Kidney (tissue), 14 donors: ENCODE data around the gene FAM43A. TPM values are rescaled to one million over a fixed set of nuclear protein-coding genes. Genes with fewer than 3 reads are reported as not detected.

Experiments
- DNase-seq, 5 donors: peaks; one replicate each; pipeline ENCODE4 v3.0.0-alpha.2; 2013 to 2020
- FAIRE-seq: peaks from 2 replicates; lab custom pipeline; 2012; peaks lifted over from hg19 to GRCh38; lab: Jason Lieb, UNC
- H3K27ac ChIP-seq, 2 donors: one replicate each; pipeline ENCODE4 v1.7.0; 2013; ENCODE audit warnings: low read depth in 2 of 2, low read length in 2 of 2, inconsistent platforms in 1 of 2
- H3K27me3 ChIP-seq: one replicate; pipeline ENCODE4 v1.7.1; 2013; ENCODE audit warnings: low read length, inconsistent platforms; ENCODE audit not compliant: control insufficient read depth, insufficient read depth
- H3K36me3 ChIP-seq, 3 donors: one replicate each; pipeline versions ENCODE4 v1.7.0 to v1.7.1; 2013; ENCODE audit warnings: low read length in 3 of 3, control low read depth in 1 of 3, inconsistent platforms in 1 of 3; ENCODE audit not compliant: insufficient read depth in 3 of 3, control insufficient read depth in 2 of 3
- H3K4me1 ChIP-seq, 3 donors: one replicate each; pipeline versions ENCODE4 v1.7.0 to v1.7.1; 2013; ENCODE audit warnings: low read length in 3 of 3, inconsistent platforms in 1 of 3, low read depth in 1 of 3; ENCODE audit not compliant: control insufficient read depth in 2 of 3, insufficient read depth in 2 of 3
- H3K4me3 ChIP-seq, 3 donors: one replicate each; pipeline versions ENCODE4 v1.7.0 to v1.8.1; 2013; ENCODE audit warnings: low read length in 3 of 3, control low read depth in 1 of 3, inconsistent platforms in 1 of 3
- H3K9ac ChIP-seq, 3 donors: one replicate each; pipeline versions ENCODE4 v1.7.0 to v1.7.1; 2013; ENCODE audit warnings: low read length in 3 of 3, control low read depth in 1 of 3, inconsistent platforms in 1 of 3
- H3K9me3 ChIP-seq, 3 donors: one replicate each; pipeline versions ENCODE4 v1.7.0 to v1.7.1; 2013; ENCODE audit warnings: low read length in 3 of 3, control low read depth in 1 of 3, inconsistent platforms in 1 of 3; ENCODE audit not compliant: control insufficient read depth in 2 of 3, insufficient read depth in 1 of 3
- intact Hi-C: fragments of 100-400 bp; cut with DNase I; formaldehyde crosslinking; loops from one replicate; pipeline ENCODE4 v1.11.1; 2022
- polyA plus RNA-seq: library from polyadenylated mRNA; stranded (reverse); fragments of 350-450 nt; fragmentation: Illumina TruSeq; extraction: RNeasy Lipid Tissue Mini Kit (QIAGEN cat#74804); gene quantifications from one replicate; pipeline ENCODE4 v1.2.3, GENCODE V29; 2014; ENCODE audit warnings: low read depth, low replicate concordance; ENCODE audit not compliant: insufficient read depth
- total RNA-seq: library from RNA; stranded (reverse); fragmentation: NEBNext Ultra II Directional; extraction: Animal tissue kit (Norgen Biotek cat#: 25700); gene quantifications from one replicate; pipeline ENCODE4 v1.2.1, GENCODE V29; 2021
- TF ChIP-seq, protein P1 (sequence below): IDR thresholded peaks from 3 replicates; pipeline ENCODE4 v1.5.1; 2012; ENCODE audit warnings: mild to moderate bottlenecking, moderate library complexity, borderline replicate concordance; ENCODE audit not compliant: insufficient read depth; ENCODE audit errors: extremely low read depth
- donor health status: control.
- donor health status: control.
- donor health status: control.
- donor health status: control.
- donor health status: control.
- donor health status: DM: yes; HTN: yes; CAD: no.
- donor health status: Normal renal cell carcinoma (clear cell type).

Gene FAM43A
- total and polyA plus RNA-seq, 2 donors from 2014 or later = 5.0 to 11.4 TPM

DNA sequence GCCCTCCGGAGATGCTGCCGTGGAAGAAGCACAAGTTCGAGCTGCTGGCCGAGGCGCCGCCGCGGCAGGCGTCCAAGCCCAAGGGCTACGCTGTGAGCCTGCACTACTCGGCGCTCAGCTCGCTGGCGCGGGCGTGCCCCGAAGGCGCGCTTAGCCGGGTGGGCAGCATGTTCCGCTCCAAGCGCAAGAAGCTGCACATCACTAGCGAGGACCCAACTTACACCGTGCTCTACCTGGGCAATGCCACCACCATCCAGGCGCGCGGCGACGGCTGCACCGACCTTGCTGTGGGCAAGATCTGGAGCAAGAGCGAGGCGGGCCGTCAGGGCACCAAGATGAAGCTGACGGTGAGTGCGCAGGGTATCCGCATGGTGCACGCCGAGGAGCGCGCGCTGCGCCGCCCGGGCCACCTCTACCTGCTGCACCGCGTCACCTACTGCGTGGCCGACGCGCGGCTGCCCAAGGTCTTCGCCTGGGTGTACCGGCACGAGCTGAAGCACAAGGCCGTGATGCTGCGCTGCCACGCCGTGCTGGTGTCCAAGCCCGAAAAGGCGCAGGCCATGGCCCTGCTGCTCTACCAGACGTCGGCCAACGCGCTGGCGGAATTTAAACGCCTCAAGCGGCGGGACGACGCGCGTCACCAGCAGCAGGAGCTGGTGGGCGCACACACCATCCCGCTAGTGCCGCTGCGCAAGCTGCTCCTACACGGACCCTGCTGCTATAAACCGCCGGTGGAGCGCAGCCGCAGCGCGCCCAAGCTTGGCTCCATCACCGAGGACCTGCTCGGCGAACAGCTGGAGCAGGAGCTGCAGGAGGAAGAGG, 1.3 kb downstream of the FAM43A start:
- Histone ChIP-seq H3K27ac (peak overlapping the region; percentile 2 to 25), H3K9ac (peak overlapping the region in 1 of 3 donors; percentile 33)
- intact Hi-C loops = loop anchor here (5.0 to 10.0 kb wide), 2 partner anchors 418 to 570 kb away; no protein-coding TSS in a partner anchor

GRCh38 chr3:194687638-194688199, 2.0 kb downstream of the FAM43A start:
- Histone ChIP-seq H3K9me3 (no peaks in the 10 kb centered on the region), H3K27ac (peak overlapping the region; percentile 57 to 94), H3K9ac (no peak overlapping the region), H3K4me3 (peak overlapping the region; percentile 34 to 72 (median 64)), H3K4me1 (peaks cover 4 to 21% (median 12%) of the 10 kb centered on the region in 3 donors), H3K27me3 (no peaks in the 10 kb centered on the region), H3K36me3 (no peaks in the 10 kb centered on the region)
- TF ChIP-seq, protein P1, sequence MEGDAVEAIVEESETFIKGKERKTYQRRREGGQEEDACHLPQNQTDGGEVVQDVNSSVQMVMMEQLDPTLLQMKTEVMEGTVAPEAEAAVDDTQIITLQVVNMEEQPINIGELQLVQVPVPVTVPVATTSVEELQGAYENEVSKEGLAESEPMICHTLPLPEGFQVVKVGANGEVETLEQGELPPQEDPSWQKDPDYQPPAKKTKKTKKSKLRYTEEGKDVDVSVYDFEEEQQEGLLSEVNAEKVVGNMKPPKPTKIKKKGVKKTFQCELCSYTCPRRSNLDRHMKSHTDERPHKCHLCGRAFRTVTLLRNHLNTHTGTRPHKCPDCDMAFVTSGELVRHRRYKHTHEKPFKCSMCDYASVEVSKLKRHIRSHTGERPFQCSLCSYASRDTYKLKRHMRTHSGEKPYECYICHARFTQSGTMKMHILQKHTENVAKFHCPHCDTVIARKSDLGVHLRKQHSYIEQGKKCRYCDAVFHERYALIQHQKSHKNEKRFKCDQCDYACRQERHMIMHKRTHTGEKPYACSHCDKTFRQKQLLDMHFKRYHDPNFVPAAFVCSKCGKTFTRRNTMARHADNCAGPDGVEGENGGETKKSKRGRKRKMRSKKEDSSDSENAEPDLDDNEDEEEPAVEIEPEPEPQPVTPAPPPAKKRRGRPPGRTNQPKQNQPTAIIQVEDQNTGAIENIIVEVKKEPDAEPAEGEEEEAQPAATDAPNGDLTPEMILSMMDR = no peak
- intact Hi-C loops = loop anchor here (5.0 to 10.0 kb wide), 2 partner anchors 417 to 570 kb away; no protein-coding TSS in a partner anchor
- DNase-seq (peak; percentile 70 to 93 (median 81)), FAIRE-seq (no peak)

More for the DNA sequence above, 1.3 kb downstream of the FAM43A start:
- no peaks in the 10 kb centered on the region for H3K27me3 ChIP-seq
- peak; percentile 32 to 85 (median 68) for DNase-seq
- H3K36me3 ChIP-seq = no peaks in the 10 kb centered on the region
- no peaks in the 10 kb centered on the region for H3K9me3 ChIP-seq
- FAIRE-seq = no peak
- TF ChIP-seq, protein P1 = no peak
- H3K4me1 ChIP-seq = peaks cover 4 to 24% (median 12%) of the 10 kb centered on the region in 3 donors
- peak overlapping the region; percentile 34 to 72 (median 64) for H3K4me3 ChIP-seq

- Histone ChIP-seq H3K9ac (no peak overlapping the region), H3K4me1 (peaks cover 4 to 19% (median 12%) of the 10 kb centered on the region in 3 donors), H3K36me3 (no peaks in the 10 kb centered on the region), H3K27ac (peak overlapping the region; percentile 57 to 94), H3K9me3 (no peaks in the 10 kb centered on the region), H3K27me3 (no peaks in the 10 kb centered on the region), H3K4me3 (peak overlapping the region in 2 of 3 donors; percentile 64 to 72)
- intact Hi-C loops = loop anchor here (5.0 to 10.0 kb wide), 2 partner anchors 417 to 569 kb away; no protein-coding TSS in a partner anchor
- FAIRE-seq = no peak
- peak in 3 of 5 donors; percentile 38 to 83 (median 65) for DNase-seq
- TF ChIP-seq, protein P1 = no peak
These were observed 2.6 kb downstream of the FAM43A start for GRCh38 chr3:194688200-194688740.
